SKM-1 (cell line): ENCODE measurements around the gene PCDH9.
"Not testable (repeated sequence)": the region's sequence is repeated elsewhere in the genome, so short reads cannot be mapped to it uniquely, and the experiment has no call there.

Source experiments
- DNase-seq: peaks from one replicate; lab custom pipeline; 2025; ENCODE audit not compliant: unreplicated experiment; lab: John Stamatoyannopoulos, UW

The PCDH9 gene

DNA sequence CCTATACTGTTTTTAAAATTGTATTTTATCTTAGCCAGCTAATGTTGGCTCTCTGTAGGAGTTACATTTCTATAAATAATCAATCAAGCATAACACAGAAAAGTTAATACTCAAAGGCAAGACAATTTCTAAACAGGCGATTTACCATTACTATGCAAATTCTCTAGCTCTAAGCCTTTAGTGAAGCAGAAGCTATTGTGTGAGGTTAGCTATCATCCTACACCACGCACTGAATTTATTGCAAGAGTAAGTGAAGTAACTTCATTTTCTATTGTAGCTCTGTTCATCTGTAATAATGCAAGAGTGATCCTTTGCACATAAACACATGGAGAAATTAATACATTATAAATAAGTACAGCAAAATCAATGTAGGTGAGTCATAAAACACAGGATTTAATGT is 439.3 kb downstream of the PCDH9 start:
- DNase-seq, result no peak

DNA sequence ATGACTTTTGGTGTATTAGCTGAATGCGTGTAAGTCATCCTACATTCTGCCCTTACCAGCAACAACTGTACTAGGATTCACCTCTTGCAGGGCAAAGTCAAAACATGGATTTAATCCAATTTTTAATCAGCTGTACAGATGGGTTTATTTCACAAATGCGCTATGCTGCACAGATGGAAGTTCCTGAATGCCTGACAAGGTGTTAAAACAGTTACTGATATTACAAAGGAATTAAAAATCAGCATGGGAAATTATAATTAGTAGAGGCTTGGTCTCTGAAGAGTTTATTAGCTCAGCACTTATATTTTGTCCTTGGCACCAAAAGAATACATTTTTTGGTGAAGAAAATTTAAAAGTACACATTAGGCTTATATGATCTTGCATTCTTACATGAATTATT is 448.9 kb downstream of the PCDH9 start:
- no peak for DNase-seq

DNA sequence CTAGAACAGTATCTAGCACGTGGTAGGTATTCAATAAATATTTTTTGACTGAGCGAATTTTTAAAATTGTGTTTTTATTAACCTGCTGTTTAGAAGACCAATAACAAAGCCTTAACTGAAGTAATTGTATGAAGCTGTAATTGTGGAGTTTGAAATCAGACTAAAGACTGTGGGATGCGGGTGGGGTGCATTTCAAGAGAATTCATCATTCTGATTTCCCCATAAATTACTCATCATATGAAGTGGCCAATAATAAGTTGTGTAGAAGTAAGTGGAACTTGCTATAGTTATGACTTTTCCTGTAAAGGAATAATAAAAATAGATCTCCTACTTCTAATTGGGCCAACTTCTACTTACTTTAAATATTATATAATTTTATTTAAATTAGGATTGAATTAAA is 449.3 kb downstream of the PCDH9 start:
- no peak for DNase-seq

DNA sequence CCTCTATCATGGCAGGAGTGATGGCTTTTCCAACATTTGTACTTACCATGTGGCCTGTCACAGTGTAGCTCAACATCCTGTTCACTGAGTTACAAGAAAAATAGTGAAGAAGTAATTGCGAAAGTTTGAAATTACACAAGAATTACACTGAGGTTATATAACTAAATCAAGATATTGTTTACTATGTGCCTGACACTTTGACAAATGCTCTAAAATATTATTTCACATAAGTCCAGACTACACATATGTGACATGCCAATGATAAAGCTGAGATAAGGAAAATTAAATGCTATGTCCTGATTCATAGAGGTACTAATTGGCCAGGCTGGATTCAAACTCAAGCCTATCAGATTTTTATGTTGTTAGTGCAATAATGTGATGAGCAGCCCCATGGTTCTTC is 451.7 kb downstream of the PCDH9 start:
- DNase-seq, result no peak

DNA sequence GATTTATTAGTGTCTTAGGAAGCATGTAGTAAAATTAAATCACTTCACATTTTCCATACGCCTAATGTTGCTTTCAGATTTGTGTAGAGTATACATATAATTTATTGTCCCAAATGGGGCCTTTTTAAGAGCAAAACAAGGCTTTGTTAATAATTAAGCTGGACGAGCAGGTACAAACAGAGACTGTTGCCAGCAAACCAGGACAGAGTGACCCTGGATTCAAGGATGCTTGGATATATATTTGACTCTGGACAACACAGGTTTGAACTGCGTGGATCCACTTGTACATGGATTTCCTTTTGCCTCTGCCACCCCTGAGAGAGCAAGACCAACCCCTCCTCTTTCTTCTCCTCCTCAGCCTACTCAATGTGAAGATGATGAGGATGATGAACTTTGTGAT is 454.9 kb downstream of the PCDH9 start:
- DNase-seq, result no peak

DNA sequence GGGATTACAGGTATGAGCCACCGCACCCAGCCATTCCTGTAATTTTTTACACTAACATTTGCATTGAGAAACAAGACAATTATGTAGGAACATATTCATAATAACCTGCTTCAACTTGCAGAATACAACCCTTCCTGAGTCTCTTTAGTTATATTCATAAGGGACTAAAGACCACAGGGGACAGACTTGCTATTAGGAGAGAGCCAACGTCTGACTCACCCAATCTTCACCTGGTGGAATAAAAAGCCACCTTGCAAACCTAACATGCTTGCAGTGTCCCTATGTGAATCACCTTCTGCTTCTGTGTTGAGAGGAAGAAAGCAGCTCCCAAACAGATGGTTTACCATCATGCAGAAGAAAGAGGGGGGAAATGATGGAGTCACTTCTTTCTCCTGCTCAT is 456.1 kb downstream of the PCDH9 start:
- DNase-seq, result no peak

DNA sequence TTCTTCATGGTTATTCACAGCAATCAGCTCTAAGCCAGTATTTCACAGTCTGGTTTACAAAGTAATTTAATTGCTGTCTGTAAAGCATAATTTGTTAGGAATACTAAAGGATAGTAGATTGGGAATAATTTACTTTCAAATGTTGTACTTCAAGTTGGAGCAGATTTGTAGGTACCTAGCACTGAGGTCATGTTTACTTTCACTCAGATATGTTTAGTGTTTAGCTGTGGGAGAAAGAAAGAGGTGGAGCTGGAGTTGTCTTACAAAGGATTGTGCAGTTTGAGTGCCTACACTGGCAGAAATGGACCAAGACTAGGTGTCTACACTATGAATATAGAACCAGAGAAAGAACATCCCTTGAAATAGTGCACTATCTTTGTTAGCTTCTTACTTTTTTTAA is 464.6 kb downstream of the PCDH9 start:
- no peak for DNase-seq

DNA sequence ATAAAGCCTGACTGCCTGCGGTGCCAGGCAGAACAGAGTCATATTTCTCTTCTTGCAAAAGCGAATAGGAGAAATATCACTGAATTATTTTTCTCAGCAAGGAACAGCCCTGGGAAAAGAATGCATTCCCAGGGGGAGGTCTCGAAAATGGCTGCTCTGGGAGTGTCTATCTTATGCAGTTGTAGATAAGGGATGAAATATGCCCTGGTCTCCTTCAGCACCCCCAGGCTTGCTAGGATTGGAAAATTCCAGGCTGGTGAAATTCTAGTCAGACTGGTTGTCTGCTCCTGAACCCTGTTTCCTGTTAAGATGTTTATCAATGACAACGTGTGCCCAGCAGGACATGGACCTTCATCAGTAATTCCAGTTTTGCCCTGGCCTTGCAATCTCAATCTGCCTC is 469.5 kb downstream of the PCDH9 start:
- DNase-seq, result not testable (repeated sequence)

DNA sequence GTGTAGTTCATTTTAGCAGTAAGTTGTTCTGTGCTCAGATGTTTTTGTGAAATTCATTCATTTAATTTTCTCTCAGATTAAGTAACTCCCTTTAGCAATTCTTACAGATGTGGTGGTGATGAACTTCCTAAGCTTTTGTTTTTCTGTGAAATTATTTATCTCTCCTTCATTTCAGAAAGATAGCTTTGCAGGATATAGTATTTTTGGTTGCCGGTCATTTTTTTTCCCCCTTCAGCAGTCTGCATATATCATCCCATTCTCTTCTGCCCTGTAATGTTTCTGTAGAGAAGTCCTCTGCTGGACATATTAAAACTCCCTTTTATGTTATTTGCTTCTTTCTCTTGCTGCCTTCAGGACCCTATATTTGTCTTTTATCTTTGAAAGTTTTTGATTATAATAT is 470.2 kb downstream of the PCDH9 start:
- no peak for DNase-seq

DNA sequence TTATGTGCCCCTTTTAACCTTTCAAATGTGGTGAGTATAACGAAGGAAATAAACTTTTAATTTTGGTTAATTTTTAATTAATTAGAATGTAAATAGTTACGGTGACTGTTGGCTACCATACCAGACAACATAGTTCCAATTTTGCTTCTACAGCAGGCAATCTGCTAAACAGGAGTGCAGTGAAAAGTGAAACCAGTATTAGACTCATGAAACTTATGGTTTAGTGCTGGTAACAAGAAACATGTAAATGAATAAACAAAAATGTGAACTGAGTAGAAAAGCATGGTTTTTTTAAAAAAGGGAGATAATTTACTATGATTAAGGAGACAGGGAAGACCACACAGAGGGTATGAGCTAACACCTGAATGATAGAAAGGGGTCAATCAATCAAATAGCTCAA is 478.4 kb downstream of the PCDH9 start:
- DNase-seq, result no peak

DNA sequence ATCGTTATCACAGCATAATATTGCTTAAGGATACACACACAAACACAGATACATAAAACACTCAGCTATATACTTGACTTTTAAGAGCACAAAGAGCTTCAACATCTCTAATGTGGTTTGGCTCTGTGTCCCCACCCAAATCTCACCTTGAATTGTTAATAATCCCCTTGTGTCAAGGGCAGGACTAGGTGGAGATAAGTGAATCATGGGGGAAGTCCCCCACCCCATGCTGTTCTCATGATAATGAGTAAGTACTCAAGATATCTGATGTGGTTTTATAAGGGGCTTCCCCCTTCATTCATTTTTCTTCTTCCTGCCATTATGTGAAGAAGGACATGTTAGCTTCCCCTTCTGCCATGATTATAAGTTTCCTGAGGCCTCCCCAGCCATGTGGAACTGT is 481.4 kb downstream of the PCDH9 start:
- no peak for DNase-seq

DNA sequence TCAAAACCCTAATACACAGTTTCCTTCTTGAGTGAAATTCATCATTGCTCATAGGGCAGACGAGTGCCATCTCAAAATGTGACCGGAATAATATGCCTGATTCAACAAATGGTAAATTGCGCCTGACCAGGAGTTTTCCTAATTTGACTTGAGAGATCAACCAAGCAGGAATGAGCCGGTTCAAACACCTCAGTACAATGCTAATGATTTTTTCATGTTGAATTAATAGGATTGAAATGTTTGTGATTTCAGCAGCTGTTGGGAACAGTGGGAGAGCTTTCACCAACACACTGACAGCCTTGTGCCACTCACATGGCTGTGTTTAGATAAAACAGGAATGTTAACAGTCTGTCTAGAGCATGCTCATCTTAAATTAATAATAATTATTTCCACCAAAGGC is 484.8 kb downstream of the PCDH9 start:
- DNase-seq, result no peak

DNA sequence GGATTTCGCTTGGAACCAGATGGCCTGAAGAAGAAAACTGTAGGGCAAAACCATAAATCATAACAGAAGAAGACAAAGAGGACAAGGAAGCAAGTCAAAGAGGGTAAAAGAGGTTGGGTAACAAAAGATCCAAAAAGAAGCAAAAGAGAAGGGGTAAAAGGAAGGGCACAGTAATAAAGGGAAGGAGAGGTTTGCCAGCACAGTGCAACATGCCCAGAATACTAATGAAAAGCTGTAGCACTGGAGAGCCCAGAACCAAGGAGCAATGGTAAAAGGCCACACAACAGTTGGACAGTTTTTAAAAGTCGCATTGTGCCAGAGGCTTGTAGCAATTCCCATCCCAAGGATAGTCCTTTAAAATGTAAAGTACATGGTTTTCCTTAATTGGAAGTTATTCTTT is 506.6 kb downstream of the PCDH9 start:
- DNase-seq, result no peak

DNA sequence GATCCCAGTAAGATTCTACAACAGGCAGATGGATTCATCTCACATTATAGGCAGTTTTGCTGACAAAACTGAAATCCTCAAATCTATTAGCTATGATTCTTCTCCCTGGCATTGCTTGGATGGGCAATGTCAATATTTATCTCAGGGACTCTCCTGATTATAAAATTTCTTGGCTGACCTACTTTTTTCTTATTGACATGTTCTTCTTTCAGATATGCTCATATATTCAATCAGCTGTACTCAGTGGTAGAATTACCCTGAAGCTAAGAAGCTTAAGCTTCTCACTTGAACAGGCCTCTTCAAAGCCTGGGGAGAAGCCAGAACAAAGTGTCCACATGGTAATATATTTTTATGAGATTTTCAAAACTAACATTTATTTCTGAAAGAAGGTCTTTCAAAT is 513.6 kb downstream of the PCDH9 start:
- no peak for DNase-seq

DNA sequence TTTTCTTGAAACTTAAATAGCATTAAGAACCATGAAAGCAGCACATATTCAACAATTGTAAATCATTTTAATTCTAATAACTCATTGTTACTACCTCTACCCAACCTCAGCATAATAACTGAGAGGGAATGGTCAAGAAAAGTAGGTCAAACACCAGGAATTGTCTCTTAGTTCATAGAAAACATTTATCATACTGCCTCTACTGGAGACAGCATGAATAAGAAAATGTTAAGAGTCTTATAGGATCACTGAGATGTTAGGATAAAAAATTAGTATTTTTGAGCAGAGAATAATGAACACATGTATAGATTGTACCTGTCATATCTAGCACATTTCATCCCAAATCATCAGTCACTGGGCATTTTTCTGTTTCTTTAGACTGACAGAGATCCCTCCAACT is 515.3 kb downstream of the PCDH9 start:
- no peak for DNase-seq

DNA sequence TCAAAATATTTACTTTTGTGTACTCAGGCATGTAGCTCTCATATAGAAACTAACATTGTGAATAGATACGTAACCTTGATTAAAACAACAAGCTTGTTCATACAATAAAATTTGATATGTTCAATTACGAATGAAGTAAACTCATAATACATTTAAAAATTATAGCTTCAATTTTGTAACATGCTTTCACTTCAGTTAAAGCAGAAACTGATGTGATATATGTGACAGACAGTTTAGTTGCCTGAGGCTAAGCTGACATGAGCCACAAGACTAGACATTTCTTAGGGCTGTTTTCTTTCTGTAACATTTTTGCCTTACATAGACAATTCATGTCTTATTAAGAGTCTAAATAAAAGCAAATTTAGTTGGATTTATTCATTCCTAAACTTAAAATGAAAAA is 526.0 kb downstream of the PCDH9 start:
- DNase-seq, result no peak

DNA sequence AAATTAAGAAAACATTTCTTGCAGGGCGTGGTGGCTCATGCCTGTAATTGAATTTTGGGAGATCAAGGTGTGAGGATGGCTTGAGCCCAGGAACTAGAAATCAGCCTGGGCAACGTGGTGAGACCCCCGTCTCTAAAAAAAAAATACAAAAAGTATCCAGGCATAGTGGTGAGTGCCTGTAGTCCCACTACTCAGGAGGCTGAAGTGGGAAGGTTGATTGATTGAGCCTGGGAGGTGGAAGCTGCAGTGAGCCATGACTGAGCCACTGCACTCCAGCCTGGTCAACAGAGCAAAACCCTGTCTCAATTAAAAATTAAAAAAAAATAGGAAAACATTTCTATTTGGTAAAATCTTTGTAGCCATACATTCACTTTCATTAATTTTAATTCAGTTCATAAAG is 526.5 kb downstream of the PCDH9 start:
- no peak for DNase-seq

DNA sequence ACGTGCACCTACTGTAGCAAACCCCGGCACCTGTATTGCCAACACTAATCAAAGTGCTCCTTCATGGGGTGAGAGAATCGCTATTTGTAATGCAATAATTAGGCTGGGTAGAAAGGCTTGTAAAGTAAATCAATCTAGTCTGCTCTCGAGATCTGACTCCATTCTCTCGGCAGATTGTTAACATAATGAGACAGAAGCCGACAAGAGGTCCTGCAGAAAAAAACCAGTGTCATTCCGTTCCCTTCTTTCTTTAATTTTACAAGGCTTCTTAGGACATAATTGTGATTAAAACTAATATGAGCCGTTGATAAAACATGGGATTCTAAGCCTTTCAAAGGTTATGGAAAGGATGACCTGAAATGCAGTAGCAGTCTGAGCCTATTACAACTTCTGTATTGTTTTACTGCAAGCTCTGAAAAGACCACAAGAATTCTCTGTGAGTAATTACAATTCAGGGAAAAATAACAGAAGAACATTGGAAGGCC is 530.0 kb downstream of the PCDH9 start:
- DNase-seq, result no peak

DNA sequence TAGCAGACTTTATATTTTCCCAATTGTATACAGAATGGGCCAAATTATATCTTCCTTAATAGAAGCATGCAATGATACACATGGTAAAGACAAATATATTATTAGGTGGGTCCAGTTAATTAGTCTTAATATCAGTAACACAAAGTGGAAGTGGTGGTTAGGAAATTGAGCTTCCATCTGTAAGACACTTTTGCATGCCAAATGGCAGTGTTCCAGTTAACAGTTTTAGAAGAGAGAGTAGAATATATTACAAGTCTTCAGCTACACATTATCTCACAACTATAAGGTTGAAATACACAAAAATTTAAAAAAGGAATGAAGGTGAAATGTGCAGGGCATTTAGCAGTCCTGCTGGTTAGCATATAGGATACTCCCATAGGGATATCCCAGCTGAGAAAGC is 536.5 kb downstream of the PCDH9 start:
- no peak for DNase-seq

DNA sequence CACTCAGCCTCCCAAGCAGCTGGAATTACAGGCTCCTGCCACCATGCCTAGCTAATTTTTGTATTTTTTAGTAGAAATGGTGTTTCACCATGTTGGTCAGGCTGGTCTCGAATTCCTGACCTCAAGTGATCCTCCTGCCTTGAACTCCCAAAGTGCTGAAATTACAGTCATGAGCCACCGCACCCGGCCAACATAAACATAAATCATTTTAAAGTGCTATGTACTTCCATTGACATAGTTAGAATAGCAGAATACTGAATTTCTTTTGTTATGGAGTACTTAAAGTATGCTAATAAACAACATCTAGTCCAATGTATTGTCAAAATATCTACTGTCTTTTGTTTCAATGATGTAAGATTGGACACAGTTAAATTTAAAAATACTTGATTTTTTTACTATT is 539.0 kb downstream of the PCDH9 start:
- no peak for DNase-seq

DNA sequence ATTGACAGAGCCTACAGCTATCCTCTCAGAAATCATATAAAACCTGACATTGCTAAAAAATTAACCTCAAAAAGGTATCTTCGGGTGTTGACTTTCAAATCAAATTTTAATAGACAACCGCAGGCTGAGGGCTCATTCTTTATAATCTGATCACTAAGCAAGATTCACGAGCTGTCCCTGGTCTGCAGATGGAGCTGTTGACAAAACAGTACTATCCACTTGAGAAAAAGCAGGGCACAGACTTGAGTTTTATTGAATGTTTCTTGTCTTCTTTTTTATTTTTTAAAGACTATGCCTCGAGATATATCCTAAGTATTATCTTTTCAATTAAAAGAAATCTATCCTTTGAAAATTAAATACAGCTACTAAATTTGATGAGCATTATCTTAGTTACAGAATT is 540.5 kb downstream of the PCDH9 start:
- DNase-seq, result no peak

DNA sequence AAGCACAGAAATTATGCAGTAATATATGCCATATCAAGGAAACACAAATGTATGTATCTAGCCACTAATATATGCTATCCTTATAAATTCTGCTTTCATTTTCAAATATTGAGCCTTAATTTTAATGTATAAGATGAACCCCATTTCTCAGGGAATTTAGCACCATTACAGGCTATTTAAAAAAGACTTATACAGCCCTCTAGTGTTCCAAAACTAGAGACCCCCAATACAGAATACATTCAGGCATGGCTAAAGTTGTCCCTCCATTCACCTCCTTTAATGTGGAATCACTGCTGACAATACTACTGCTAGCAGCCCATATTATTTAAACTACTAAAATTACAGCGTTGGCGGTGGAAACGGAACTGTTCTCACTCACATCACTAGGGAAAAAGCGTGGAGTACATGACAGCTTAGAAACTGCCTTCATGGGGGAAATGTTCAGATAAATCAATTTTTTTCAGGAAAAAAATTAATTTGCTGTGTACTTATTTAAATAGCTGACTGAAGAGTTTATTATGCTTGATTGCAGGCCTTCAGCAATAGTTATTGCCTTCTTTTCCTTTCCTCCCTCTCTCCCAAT is 541.0 kb downstream of the PCDH9 start:
- DNase-seq, result no peak

DNA sequence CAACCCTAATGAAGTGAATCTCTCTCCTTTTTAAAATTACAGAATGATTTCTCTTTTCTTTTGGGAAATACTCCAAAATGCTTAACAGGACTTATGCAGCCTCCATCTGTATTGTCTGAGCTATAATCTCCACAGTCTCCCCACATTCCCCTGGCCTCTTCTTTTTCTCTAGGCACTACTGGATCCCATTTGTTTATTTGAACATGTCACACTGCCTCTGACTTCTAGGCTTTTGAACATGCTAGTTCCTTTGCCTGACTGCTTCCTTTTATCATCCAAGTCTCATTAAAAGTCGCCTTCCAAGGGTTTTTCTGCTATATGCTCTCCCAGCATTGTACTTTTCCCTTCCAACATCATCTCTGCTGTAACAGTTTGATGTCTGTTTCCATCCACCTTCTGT is 548.7 kb downstream of the PCDH9 start:
- DNase-seq, result no peak

DNA sequence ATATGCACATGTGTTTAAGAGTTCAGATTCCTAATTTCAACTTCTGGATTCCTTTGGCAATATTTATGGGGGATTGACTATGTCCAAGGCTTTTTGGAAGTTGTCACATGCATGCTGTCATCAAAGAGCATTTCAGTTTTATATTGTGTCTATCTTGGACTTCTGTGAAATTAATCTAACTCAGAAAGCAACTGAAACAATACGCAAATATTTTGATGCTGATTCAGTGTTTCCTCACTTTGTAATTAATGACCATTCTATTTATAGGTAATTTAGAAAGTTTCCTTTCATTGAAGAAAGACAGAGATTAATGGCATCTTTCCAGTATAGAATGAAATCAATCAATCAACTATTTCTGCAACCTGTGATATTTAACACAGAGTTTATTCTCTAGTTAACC is 550.1 kb downstream of the PCDH9 start:
- DNase-seq, result no peak
